ENCODE measurements around the gene RAD51B.

RAD51B gene

DNA sequence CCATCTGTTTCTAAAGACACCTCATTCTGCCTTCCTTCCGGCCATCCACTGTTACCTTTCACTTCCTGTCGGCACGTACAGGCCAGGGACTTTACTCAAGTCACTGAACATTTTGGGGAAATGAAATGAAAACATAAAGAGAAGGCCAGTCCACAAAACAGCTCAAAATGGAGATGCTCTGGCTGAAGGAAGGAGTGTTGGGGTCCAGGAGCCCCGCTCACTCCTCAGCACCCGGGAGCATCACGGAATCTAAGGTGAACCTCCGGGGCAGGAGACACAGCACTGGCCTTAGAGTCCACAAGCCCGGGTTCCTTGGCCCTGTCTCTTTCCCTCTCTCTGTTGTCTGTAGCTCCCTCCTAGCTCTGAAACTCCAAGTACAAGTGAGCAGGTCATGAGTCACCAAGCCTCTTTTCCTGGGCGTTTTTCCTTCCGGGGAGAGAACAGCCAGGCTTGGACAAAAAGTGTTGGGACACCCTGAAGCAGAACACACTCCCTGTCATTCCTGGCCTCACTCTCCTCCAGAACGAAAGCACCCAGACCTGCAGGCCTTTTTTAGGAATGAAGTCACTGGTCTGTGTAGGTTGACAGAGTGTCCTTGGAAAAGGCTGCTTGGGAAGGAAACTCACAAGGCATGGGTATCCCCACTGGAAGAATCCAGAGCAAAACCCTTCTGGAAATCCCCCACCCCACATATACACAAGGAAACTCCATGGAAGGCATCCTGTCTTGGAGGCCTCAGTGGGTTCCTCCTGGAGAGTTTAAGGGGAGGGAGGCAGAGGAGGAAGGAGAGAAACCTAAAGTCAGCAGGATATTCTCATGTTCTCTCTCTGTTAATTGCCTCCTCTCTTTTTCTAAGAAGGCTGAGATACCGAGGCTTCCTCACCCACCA lies 728.0 kb downstream of the RAD51B start:
- DNase-seq: no peak

DNA sequence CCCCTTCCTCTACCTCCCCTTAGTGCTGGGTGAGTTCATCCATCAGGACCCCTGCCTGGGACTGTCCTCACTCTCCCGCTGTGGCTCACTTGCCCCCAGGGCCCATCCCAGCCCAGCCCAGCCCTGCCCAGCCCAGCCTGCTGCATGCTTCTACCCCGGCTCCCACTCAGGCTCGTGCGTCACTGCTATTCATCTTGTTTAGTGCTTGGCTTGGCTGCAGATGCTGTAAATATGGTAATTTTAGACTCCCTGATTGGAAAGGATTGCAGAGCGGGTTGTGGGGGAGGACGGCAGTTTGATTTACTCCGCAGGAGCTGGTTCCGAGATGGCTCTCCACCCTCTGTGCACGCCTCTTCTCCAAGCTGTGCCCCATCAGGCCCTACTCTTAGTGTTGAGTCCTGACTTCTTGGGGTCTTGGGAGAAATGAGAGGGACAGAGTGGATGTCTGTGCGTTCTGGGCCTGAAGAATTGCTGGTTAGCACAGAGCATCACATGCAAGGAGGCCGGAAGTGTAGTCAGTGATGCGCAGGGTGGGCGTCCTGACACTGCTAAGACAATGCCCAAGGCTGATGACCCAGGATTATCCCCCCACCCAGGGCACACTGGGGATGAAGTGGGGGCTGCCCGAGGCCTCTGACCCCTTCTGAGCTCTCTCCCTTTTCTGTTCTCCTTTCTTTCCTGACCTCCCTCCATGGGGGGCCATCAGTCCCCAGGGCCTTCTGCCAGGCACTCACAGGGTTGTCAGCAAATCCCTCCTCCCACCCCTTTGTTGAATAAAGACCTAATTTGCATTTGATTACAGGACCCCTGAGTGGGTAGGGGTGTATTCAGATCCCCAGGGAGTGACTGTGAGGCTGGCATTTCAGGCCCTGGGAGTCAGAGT lies 728.9 kb downstream of the RAD51B start:
- DNase-seq: no peak

DNA sequence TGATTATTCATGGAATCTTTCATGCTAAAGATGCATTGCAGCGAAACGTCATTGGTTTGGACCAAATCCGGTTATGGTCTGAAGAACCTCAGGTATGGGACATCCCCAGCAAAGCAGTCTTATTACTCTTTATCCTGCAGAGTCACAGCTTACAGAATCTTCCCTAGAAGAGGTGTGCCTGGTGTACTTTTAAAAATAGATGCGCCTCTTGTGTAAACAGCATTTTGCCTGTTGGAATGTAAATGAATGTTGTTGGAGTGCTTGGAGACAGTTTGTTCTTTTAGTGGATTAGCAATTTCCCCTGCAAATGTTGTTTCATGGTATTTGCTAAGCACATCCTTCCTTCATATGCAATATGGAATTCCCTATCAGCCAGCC lies 730.7 kb downstream of the RAD51B start:
- DNase-seq: no peak

- no peak for DNase-seq
Measured at GRCh38 chr14:68551045-68551683, 731.6 kb downstream of the RAD51B start.

DNA sequence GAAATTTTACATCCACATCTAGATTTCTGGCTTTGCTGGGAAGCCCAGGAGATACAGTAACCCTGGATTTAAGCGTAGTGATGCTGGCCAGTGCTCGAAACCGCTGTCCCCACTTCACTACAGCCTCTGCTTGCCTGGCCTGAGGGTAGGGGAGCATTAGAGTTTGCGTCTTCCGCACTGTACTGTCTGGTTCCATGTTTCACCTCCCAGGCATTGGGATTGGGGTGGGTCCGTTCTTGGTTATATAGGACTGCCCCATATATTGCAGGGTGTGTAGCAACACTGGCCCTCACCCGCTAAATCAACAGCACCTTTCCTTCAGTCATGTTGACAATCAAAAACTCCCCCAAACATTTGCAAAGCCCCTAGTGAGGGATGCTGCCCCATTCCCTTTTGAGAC lies 732.5 kb downstream of the RAD51B start:
- no peak for DNase-seq

DNA sequence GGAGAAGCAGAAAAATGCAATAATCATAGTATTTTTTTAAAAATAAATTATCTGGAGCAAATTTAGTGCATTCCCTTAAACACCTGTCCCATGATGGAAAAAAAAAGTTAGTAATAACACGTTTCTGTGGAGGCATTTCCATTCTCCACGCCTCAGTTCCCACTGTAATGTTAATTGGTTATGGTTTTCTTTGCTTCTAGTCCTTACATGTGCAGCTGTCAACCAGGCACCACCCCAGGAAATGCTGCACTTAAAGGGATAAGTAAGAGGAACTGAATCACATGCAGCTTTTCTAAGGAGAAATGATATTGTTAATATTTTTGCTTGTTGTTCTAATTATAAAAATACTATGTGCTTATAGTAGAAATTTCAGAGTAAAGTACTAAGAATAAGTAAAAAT lies 733.0 kb downstream of the RAD51B start:
- DNase-seq: no peak

- DNase-seq: no peak
Measured at GRCh38 chr14:68553311-68553710, 733.7 kb downstream of the RAD51B start.

DNA sequence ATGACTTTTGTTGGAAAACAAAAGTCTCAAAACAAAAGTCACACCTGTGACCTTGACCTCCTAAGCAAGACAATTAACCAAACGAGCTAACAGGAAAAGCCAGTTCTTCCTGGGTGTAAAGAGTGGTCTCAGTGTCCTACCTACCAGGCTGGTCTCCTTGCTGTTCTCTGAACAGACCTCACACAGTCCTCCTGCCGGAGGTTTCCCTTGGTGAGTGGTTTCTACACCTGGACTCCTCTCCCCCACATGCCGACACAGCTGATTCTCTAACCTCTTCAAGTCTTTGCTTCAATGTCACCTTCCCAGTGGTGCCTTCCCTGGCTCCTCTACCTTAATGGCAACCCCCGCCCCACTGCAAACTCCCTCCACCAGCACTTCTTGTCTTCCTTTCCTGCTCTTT lies 734.7 kb downstream of the RAD51B start:
- DNase-seq: no peak

DNA sequence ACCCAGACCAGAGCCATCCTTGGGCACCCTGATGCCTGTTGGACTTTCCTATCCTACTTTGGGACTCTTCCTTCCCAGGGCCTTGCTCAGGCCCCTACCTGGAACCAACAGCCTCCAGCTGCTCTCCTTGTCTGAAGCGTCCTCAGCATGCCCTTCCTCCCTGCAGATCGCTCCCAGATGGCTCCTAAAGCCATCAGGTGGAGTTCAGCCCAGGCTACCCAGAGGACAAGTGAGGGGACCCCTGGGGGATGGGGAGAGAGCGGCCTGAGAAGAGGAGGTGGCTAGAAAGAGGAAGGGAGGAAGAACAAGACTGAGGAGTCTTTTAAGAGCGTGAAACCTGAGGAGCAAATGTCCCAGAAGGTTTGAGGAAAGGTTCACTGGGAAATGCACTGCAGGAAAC lies 736.7 kb downstream of the RAD51B start:
- no peak for DNase-seq

- DNase-seq: no peak
Measured at GRCh38 chr14:68557648-68558047, 738.1 kb downstream of the RAD51B start.

GRCh38 chr14:68558096-68558495 lies 738.5 kb downstream of the RAD51B start:
- DNase-seq: no peak

DNA sequence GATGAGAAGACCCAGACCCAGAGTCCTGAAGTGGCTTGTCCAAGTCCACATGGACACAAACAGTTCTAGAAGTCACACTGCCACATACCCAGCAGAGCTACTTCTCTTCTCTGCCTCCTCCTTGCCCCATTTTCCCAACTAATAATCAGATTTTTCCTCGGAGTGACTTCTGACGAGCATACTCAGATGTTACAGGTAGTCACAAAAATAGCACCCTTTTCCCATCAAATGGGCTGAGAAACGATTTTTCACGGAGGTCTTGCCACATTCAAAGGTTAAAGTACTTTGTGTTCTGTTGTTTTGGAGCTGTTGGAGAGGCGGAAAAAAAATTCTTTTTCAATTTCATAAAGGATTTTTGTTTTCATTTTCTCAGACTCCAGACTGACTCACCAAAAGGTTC lies 740.4 kb downstream of the RAD51B start:
- DNase-seq: no peak

GRCh38 chr14:68561531-68562007 lies 742.0 kb downstream of the RAD51B start:
- no peak for DNase-seq

DNA sequence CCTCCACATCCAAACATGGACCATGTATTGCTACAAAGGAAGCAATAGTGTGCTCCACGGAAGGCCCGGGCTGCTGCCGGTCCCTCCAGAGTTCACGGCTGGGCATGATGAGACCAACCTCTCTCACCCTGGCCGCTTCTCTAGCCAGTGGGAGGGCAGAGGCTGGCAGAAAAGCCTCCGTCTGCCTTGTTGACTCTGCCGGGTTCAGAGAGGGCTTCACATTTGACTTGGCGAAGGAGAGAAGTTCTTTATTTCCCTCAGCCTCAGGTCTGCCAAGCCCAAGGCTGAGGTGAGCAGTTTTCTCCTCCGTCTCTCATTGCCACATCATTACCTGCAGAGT lies 743.3 kb downstream of the RAD51B start:
- DNase-seq: no peak

GRCh38 chr14:68563251-68564131 lies 743.9 kb downstream of the RAD51B start:
- no peak for DNase-seq

DNA sequence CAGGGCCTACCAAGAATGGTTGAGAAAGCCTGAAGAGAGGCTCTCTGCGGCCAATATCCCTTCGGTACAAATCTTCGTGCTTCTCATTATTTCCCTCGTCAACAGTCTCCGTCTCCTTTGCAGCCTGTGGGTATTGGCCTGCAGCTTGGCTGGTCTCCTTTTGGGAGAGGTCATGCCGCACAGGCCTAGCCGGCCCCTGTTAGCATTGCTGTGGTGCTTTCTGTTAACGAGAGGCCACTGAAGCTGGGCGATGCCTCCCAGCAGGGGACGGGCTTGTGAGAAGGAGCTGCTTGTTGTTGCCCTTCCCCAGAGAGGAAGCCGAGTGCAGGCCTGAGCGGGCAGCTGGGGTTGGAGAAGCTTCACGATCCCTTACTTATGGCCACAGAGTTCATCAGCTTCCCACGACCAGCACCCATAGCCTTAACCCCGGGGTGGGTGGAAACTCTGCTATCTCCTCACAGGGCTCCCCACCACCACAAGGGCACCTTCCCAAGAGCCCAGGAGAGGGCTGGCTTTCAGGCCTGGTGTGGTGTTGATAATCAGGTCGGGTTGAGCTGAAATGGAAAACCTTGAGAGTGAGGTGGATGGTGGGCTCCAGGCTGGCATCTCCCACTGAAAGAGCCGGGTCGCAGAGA lies 744.7 kb downstream of the RAD51B start:
- DNase-seq: no peak

GRCh38 chr14:68564826-68565759 lies 745.5 kb downstream of the RAD51B start:
- DNase-seq: no peak

GRCh38 chr14:68566075-68566474 lies 746.5 kb downstream of the RAD51B start:
- DNase-seq: no peak

DNA sequence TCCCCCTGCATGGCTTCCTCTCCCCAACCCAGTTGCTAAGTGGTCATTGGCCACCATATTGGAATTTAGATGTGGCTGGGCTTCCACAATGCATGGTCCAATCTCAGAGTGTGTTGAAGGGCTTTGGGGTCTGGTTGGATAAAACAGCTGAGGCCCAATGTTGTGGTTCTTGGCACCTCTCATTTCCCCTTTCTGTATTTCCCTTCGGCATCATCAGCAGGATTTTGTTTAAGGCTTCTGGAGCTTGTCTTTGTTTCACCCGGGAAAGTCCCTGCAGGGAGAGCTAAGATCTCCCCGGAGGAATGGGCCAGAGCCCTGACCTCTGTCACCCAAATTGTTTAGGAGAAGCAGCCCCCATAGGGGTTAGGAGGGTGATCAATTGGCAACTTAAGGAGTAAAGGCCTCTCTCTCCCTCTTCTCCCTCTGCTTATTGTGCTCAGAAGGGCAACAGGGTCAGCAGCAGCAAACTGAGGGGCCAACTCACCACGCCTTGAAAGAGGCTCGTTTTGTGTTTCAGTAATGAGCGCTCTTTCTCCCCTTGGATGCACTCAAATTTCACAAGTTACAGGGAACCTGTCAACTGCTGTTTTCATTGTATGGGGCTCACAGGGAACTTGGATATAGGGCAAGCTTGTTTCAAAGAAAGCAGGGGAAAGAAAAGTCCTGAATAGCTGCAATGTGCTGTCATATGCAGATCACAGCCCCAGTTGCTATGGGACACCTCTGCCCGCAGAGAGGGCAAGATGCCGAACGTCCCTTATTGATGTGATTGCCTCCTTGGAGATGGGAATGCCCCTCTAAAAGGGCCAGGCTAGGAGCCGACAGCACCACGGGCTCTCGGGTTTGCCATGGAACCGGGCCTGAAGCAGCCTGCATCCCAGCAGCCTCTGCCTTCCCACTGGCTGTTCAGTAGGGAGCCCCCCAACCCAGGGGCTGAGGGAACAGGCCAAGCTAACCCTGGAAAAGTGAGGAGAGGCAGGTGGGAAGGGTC lies 749.6 kb downstream of the RAD51B start:
- no peak for DNase-seq

Data from activated effector memory CD4-positive, alpha-beta T cell treated with anti-CD3 and anti-CD28 coated beads, Interleukin-2, amount 50 U/mL, for 16 hours (primary cell).